Sigmoid colon (tissue), 4 donors: Measurements from ENCODE around the gene PRKAG2.

ENCODE experiments used
- POLR2A ChIP-seq, 2 donors: fragments of 450-650 bp; IDR thresholded peaks; one replicate each; pipeline ENCODE4 v1.6.1; 2016; ENCODE audit warnings: antibody characterized with exemption in 2 of 2, mild to moderate bottlenecking in 2 of 2, moderate library complexity in 2 of 2
- POLR2AphosphoS5 ChIP-seq, 4 donors: sonication (generic); formaldehyde crosslinking; IDR thresholded peaks; one replicate each; pipeline ENCODE4 v1.6.1; 2017; ENCODE audit warnings: antibody characterized with exemption in 4 of 4

DNA sequence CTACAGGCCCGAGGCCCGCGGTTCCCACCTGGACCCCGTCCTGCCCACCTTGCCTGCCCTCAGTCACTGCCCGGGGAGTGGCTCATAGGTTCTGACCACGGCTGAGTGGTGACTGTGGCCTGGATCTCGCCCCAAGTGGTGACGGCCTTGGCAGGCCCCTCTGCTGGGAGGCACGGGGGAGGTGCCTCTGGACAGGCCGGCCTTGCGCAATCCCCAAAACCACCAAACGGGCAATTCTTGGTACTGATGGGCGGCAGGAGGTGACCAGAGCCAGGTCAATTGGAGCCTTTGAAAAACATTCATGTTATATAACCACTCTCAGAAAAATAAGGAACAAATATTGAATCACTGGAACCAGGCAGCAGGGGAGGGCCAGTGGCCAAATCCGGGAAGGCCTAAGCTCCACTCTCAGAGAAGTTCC is 83.4 kb downstream of the PRKAG2 start:
- peak in 1 of 4 donors; percentile 11 for TF ChIP-seq POLR2AphosphoS5 (IDR thresholded peaks at IDR 0.05)
- TF ChIP-seq POLR2A (IDR thresholded peaks at IDR 0.05) = no peak
